ENCODE results near the gene CAD. TPM values are rescaled to one million over a fixed set of nuclear protein-coding genes. Genes with fewer than 3 reads are reported as not detected.
"Not testable (repeated sequence)": the region's sequence is repeated elsewhere in the genome, so short reads cannot be mapped to it uniquely, and the experiment has no call there.

Gene CAD
- total RNA-seq, result 63.0 TPM

DNA sequence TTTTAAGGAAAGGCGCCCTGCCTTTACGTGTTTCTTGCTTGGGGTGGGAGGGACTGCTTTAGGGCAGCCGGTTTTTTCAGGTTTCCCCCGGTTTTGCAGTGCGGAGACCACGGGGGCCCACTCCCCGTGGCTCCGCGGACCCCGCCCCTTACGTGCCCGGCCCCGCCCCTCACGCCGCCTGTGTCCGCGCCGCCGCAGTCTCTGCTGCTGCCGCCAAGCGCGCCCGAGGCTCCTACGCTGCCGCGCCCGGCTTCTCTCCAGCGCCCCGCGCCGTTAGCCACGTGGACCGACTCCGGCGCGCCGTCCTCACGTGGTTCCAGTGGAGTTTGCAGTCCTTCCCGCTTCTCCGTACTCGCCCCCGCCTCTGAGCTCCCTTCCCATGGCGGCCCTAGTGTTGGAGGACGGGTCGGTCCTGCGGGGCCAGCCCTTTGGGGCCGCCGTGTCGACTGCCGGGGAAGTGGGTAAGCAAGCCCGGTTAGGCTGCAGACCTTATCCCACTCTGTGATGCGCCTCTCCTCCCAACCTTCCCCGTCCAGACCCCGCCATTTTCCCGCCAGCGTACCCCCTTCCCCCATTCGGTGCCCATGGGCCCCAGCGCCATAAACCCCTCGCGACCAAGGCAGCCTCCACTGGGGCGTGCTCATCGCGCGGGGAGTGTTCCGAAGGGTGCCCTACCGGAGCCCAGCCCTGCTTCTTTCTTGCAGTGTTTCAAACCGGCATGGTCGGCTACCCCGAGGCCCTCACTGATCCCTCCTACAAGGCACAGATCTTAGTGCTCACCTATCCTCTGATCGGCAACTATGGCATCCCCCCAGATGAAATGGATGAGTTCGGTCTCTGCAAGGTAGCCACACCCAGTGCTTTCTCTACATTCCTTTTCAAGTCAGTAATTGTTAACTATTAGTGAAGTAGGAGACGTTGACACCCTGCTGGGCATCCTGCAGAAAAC is at the start of gene CAD:
TSS of gene CAD (plus strand) at position 197 of the 949 bp plus-strand sequence. CDS start at position 380, 183 bp downstream.
- peak; percentile 69 to 83 (median 79) for DNase-seq (ENCODE audit: low read depth in 2 of 3, low spot score in 2 of 3)

GRCh38 chr2:27170581-27171337 is 46.4 kb upstream of the CAD start:
- DNase-seq (ENCODE audit: low read depth in 2 of 3, low spot score in 2 of 3), result peak in 1 of 3 donors; percentile 20

DNA sequence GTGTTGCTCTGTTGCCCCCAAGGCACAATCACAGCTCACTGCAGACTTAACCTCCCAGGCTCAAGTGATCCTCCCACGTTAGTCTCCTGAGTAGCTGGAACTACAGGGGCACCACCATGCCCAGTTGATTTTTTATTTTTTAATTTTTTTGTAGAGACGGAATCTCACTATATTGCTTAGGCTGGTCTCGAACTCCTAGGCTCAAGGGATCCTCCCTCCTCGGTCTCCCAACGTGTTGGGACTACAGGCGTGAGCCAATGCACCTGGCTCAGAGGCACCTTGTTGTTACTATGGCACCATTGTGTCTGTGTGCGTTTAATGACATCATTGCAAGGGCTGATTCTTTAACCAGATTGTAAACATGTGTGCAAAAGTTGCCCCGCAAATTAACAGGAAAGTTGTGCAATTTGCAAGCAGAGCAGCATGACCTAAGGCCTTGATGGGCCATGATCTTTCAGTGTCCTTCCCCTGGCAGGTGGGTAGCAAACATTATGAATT is 45.8 kb upstream of the CAD start:
- DNase-seq (ENCODE audit: low read depth in 2 of 3, low spot score in 2 of 3), result no peak

DNA sequence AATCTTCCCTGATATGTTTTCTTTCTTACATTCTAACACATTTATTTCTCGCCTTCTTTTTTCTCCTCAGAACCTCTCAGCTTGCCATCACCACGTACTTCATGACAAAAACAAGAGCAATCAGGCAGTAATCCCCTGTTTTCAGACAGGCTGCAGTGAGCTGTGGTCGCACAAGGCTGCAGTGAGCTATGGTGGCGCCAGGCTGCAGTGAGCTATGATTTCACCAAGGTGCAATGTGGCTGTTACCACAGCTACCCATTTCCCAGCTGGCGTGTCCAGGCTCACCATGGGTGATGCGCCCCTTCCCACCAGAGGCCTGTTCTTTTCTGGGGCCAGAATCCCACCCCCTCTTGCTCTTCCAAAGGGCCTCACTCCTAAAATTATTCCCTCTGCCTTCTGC is 42.5 kb upstream of the CAD start:
- DNase-seq (ENCODE audit: low read depth in 2 of 3, low spot score in 2 of 3), result no peak

GRCh38 chr2:27175330-27175729 is 41.8 kb upstream of the CAD start:
- no peak for DNase-seq (ENCODE audit: low read depth in 2 of 3, low spot score in 2 of 3)

- not testable (repeated sequence) for DNase-seq (ENCODE audit: low read depth in 2 of 3, low spot score in 2 of 3)
Measured at GRCh38 chr2:27175781-27176180, 41.4 kb upstream of the CAD start.

DNA sequence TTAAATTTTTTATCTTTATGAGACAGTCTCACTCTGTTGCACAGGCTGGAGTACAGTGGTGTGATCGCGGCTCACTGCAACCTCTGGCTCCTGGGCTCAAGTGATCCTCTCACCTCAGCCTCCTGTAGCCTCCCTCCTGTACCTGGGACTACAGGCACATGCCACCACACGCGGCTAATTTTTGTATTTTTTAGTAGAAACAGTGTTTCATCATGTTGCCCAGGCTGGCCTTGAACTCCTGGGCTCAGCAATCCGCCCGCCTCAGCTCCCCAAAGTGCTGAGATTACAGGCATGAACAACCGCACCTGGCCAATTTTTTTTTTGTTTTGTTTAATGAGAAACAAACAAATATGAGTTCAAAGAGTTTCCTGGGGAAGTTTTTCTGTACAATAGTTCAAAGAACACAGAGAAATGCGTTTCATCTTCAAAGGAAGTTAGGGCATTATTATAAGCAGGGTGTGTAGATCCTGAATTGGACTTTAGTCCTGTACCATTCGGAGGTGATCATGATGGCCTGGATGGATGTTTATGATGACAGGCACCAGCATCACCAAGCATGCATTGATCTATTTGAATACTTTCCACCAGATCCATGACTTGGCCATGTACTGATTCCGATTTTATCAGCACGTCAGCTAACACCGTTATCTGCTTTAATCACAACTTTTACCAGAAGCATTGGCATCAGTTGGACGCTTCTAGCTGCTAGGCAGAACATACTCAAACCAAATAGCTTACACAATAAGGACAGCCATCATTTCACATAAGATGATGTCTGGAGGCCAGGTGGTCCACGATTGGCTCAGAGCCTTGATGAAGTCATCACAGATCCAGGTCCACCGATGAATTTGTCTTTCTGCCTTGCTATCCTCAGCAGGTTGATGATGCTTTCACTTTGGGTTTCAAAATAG is 39.5 kb upstream of the CAD start:
- no peak for DNase-seq (ENCODE audit: low read depth in 2 of 3, low spot score in 2 of 3)

GRCh38 chr2:27178469-27178868 is 38.7 kb upstream of the CAD start:
- no peak for DNase-seq (ENCODE audit: low read depth in 2 of 3, low spot score in 2 of 3)

DNA sequence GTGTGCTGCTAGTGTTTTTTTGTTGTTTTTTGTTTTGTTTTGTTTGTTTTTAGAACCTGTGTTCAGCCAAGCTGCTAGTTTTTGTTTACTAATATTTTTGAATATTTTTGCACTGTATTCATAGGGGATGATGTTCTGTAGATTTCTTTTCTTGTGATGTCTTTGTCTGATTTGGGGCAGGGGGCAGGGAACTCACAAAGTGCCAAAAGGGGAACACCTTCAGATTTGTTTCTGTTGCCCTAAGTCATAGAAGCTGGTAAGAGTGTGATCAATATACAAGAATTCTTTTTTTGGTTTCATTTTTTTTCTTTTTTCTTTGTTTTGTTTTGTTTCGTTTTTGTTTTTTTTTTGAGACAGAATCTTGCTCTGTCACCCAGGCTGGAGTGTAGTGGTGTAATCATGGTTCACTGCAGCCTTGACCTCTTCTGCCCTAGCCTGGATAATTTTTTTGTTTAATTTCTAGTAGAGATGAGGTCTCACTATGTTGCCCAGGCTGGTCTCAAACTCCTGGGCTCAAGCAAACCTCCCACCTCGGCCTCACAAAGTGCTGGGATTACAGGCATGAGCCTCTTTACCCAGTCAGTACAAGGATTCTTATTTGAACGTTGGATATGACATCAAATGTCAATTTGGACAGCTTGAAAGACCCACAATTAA is 37.7 kb upstream of the CAD start:
- DNase-seq (ENCODE audit: low read depth in 2 of 3, low spot score in 2 of 3), result no peak

GRCh38 chr2:27182346-27182745 is 34.8 kb upstream of the CAD start:
- no peak for DNase-seq (ENCODE audit: low read depth in 2 of 3, low spot score in 2 of 3)

- no peak for DNase-seq (ENCODE audit: low read depth in 2 of 3, low spot score in 2 of 3)
Measured at GRCh38 chr2:27184115-27184514, 33.1 kb upstream of the CAD start.

DNA sequence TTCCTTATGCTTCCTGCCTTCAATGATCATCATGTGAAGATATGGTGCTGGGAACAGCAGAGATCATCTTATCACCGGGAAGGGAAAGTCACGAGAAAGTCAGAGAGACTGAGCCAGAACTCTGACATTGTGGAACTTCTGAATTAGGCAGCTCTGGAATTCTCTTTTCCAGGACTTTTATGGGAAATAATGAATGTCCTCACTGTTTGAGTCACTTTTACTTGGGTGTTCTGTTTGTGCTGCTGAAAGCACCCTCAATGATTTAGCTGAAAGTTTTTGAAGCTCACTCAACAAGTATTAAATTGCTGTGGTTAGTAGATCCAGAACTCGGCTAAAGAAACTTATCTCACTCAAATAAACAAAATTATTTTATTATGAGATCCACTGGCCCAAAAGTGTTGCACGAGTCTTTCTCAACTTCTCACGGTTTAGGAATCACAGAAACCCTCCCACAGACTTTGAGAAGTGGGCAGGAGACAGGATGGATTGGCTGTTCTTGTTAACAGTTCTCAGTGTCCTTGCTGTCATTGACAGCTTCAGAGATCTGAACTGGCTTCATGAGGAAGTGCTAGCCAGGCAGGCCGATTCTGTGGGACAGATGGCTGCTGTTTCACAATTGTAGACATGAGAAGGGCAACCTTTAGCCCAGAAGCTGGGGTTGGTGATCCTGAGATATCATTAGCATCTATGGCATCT is 31.7 kb upstream of the CAD start:
- peak in 1 of 3 donors; percentile 42 for DNase-seq (ENCODE audit: low read depth in 2 of 3, low spot score in 2 of 3)

- no peak for DNase-seq (ENCODE audit: low read depth in 2 of 3, low spot score in 2 of 3)
Measured at GRCh38 chr2:27186613-27187345, 30.4 kb upstream of the CAD start.

GRCh38 chr2:27189989-27190388 is 27.2 kb upstream of the CAD start:
- DNase-seq (ENCODE audit: low read depth in 2 of 3, low spot score in 2 of 3), result no peak

DNA sequence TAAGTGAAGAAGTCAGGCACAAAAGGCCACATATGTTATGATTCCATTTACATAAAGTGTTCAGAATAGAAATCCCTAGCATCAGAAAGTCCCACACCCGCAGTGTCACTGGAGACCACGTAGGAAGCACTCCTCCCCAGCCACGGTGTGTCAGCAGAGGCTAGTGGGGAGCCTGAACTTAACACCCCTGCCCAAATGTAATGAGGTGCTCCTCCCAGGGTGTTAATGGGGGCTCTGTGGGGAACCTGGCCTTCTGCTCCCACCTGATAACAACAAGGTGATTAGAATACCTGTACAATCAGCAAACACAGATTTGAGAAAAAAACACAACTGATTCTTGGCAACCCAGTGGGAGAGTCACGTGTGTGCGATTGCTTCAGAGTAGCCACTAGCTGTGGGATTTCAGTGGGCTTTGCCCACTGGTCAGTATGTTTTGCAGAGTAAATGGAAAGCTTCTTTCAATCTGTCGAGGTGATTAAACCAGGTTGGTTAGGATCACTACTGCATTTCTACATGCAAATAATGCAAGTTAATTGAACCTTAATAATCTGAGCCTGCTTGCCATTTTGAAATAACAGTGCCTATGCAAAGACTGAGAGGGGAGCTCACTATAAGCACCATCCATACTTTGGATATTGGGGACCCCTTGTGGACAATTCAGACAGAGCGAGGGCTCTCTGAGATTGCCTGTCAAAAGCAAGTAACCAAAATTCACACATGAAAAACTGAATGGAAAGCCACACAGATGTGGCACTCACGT is 25.9 kb upstream of the CAD start:
- DNase-seq (ENCODE audit: low read depth in 2 of 3, low spot score in 2 of 3), result peak in 2 of 3 donors; percentile 66 to 86

DNA sequence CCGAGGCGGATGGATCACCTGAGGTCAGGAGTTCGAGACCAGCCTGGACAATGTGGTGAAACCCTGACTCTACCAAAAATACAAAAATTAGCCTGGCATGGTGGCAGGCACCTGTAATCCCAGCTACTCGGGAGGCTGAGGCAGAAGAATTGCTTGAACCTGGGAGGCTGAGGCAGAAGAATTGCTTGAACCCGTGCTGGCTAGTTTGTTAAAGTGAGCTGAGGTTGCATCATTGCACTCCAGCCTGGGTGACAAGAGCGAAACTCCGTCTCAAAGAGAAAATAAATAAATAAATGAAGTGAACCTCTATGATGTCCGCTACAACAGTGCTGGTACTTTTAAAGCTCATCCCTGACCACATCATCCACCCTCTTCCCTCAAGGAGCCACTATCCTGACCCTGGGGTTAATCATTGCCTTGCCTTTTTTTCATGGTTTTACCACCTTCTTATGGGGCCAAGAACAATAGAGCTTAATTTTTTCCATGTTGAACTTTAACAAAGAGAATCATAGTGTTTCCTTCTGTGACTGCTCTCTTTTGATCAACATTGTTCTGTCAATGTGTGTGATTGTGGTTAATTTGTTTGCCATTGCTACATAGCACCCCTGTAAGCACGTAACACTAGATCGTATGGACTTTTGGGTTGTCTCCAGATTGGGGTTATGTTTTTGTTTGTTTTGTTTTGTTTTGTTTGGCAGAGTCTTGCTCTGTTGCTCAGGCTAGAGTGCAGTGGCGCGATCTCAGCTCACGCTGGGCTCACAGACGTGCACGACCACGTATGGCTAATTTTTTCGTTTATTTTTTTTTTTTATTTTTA is 22.4 kb upstream of the CAD start:
- DNase-seq (ENCODE audit: low read depth in 2 of 3, low spot score in 2 of 3), result no peak

DNA sequence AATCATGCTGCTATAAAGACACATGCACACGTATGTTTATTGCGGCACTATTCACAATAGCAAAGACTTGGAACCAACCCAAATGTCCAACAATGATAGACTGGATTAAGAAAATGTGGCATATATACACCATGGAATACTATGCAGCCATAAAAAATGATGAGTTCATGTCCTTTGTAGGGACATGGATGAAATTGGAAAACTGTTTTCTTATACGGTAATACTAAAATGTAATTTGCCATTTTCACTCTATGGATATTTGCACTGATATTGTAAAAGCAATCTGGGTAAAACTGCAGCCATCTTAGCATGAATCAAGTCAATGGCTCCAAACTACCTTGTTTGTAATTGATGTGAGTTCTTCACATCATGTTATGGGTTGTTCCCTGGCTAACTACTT is 21.4 kb upstream of the CAD start:
- DNase-seq (ENCODE audit: low read depth in 2 of 3, low spot score in 2 of 3), result not testable (repeated sequence)
